B cell (primary cell): ENCODE data around the gene DGCR8.

Source experiments
- EZH2 ChIP-seq: IDR thresholded peaks from 2 replicates; pipeline ENCODE4 v1.6.1; 2012; ENCODE audit warnings: borderline replicate concordance, low read depth, mild to moderate bottlenecking, moderate library complexity, low read length; ENCODE audit not compliant: insufficient read depth, poor library complexity, severe bottlenecking
- TF ChIP-seq, protein P1 (sequence below): fragments of 200-600 bp; IDR thresholded peaks from one replicate; pipeline ENCODE4 v1.8.0; 2022; ENCODE audit warnings: antibody characterized with exemption, mild to moderate bottlenecking

DNA sequence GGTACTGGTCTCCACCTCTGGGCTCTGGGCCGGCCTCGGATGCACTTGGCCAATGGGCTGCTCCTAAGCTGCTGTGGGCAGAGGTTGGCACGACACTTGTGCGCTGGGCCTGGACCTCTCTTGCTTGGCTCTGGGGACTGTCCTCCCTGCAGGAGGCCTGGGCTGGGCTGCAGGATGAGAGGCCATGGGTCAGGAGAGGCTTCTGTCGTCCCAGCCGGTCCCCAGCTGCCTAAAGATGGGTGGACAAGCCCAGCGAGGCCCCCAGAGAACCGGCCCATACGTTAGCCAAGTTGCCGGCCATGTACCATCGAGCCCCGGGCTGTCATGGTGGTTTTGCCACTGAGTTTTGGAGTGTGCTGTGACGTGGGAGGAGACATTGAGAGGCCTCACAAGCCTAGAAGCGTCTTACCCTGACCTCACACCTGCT is 72.4 kb downstream of the DGCR8 start:
- TF ChIP-seq, protein P1, sequence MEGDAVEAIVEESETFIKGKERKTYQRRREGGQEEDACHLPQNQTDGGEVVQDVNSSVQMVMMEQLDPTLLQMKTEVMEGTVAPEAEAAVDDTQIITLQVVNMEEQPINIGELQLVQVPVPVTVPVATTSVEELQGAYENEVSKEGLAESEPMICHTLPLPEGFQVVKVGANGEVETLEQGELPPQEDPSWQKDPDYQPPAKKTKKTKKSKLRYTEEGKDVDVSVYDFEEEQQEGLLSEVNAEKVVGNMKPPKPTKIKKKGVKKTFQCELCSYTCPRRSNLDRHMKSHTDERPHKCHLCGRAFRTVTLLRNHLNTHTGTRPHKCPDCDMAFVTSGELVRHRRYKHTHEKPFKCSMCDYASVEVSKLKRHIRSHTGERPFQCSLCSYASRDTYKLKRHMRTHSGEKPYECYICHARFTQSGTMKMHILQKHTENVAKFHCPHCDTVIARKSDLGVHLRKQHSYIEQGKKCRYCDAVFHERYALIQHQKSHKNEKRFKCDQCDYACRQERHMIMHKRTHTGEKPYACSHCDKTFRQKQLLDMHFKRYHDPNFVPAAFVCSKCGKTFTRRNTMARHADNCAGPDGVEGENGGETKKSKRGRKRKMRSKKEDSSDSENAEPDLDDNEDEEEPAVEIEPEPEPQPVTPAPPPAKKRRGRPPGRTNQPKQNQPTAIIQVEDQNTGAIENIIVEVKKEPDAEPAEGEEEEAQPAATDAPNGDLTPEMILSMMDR, result no peak
- no peak for TF ChIP-seq EZH2
